Erythroblast (primary cell): Measurements from ENCODE around the gene RTP2.

Source experiments
- GATA1 ChIP-seq: IDR thresholded peaks from 2 replicates; pipeline ENCODE4 v1.6.1; 2011; ENCODE audit warnings: low read depth, mild to moderate bottlenecking, control low read depth, low read length, moderate library complexity
- POLR2A ChIP-seq: IDR thresholded peaks from 2 replicates; pipeline ENCODE4 v1.6.1; 2011; ENCODE audit warnings: mild to moderate bottlenecking, low read length

- TF ChIP-seq POLR2A (no peak), GATA1 (no peak)
Observed at GRCh38 chr3:187694801-187695200, 7.6 kb downstream of the RTP2 start.
